ENCODE results near the gene EGLN1.

GRCh38 chr1:231420299-231420958 is 1.7 kb downstream of the EGLN1 start:
- TF ChIP-seq CTCF (IDR thresholded peaks at IDR 0.05) (no peak), POLR2A (IDR thresholded peaks at IDR 0.05) (no peak)
